A549 treated with dexamethasone at 1 μM for 4 hours (cell line): Measurements from ENCODE around the gene CXCL16. TPM values are rescaled to one million over a fixed set of nuclear protein-coding genes. Genes with fewer than 3 reads are reported as not detected.

Experiments used
- total RNA-seq: library from RNA; stranded (reverse); fragments of 200-300 nt; extraction: Qiagen RNA extraction; gene quantifications from 5 replicates; pipeline ENCODE4 v1.2.3, GENCODE V29; 2022

Gene CXCL16
- total RNA-seq: 13.7 to 21.8 TPM (median 21.1 TPM) in 5 replicates

GRCh38 chr17:4739122-4740024 is at the start of gene CXCL16, which contains the start of gene ZMYND15:
Gene CXCL16 (minus strand): TSS chr17:4739928. CDS start chr17:4739339, 589 bp downstream.
Gene ZMYND15 (plus strand): TSS chr17:4739833. CDS start chr17:4740549, 716 bp downstream.

GRCh38 chr17:4788807-4789700 is 49.3 kb upstream of the CXCL16 start, which contains the start of gene GLTPD2:
Gene GLTPD2 (plus strand): TSS chr17:4788964. CDS start chr17:4789012, 48 bp downstream.

GRCh38 chr17:4786106-4786511 is 46.4 kb upstream of the CXCL16 start, which contains the start of gene VMO1:
Gene VMO1 (minus strand): TSS chr17:4786364. CDS start chr17:4786352, 12 bp downstream.

GRCh38 chr17:4771519-4772234 is 31.9 kb upstream of the CXCL16 start, which contains the start of gene TM4SF5:
Gene TM4SF5 (plus strand): TSS chr17:4771886. CDS start chr17:4771923, 37 bp downstream.

GRCh38 chr17:4709794-4710692 is 29.7 kb downstream of the CXCL16 start, which contains the start of gene ARRB2:
Gene ARRB2 (plus strand): TSS chr17:4710632. CDS start chr17:4710722, 90 bp downstream.

Other genes with a start within 250 kb of the CXCL16 start
- 10.5 to 21.5 TPM (median 17.8 TPM) in 5 replicates for gene SPNS2, start 241.0 kb downstream of the CXCL16 start, total RNA-seq
- 72.5 to 112 TPM (median 108 TPM) in 5 replicates for gene MYBBP1A, start 184.5 kb downstream of the CXCL16 start, total RNA-seq
- gene GGT6, start 179.4 kb downstream of the CXCL16 start, total RNA-seq: not detected in 5 replicates
- gene SMTNL2, start 155.4 kb downstream of the CXCL16 start, total RNA-seq: 0.23 to 0.89 TPM (median 0.28 TPM) in 5 replicates
- gene ALOX15, start 98.2 kb downstream of the CXCL16 start, total RNA-seq: 0.07 to 0.24 TPM (median 0.15 TPM) in 5 replicates
- gene PELP1, start 35.8 kb downstream of the CXCL16 start, total RNA-seq: 53.4 to 77.7 TPM (median 76.7 TPM) in 5 replicates
- 46.9 to 68.9 TPM (median 57.2 TPM) in 5 replicates for gene ARRB2, start 29.3 kb downstream of the CXCL16 start, total RNA-seq
- gene MED11, start 8.5 kb downstream of the CXCL16 start, total RNA-seq: 36.7 to 41.6 TPM (median 39.5 TPM) in 5 replicates
- gene ZMYND15, start 95 bp downstream of the CXCL16 start, total RNA-seq: 0.32 to 0.52 TPM (median 0.40 TPM) in 5 replicates
- 0.34 to 1.2 TPM (median 0.66 TPM) in 5 replicates for gene TM4SF5, start 32.0 kb upstream of the CXCL16 start, total RNA-seq
- 0.81 to 1.2 TPM (median 1.0 TPM) in 5 replicates for gene VMO1, start 46.4 kb upstream of the CXCL16 start, total RNA-seq
- gene GLTPD2, start 49.0 kb upstream of the CXCL16 start, total RNA-seq: not detected in 5 replicates
- gene PSMB6, start 56.2 kb upstream of the CXCL16 start, total RNA-seq: 454 to 502 TPM (median 480 TPM) in 5 replicates
- gene PLD2, start 67.2 kb upstream of the CXCL16 start, total RNA-seq: 16.1 to 28.8 TPM (median 21.3 TPM) in 5 replicates
- gene MINK1, start 93.4 kb upstream of the CXCL16 start, total RNA-seq: 37.4 to 64.7 TPM (median 58.2 TPM) in 5 replicates
- gene C17orf107, start 159.6 kb upstream of the CXCL16 start, total RNA-seq: 0.26 to 0.39 TPM (median 0.28 TPM) in 5 replicates
- gene CHRNE, start 163.2 kb upstream of the CXCL16 start, total RNA-seq: 0.05 to 0.25 TPM (median 0.06 TPM) in 3 of 5 replicates, not detected in the others
- not detected in 5 replicates for gene GP1BA, start 192.3 kb upstream of the CXCL16 start, total RNA-seq
- gene SLC25A11, start 200.1 kb upstream of the CXCL16 start, total RNA-seq: 45.9 to 69.3 TPM (median 67.6 TPM) in 5 replicates
- gene RNF167, start 200.3 kb upstream of the CXCL16 start, total RNA-seq: 86.7 to 163 TPM (median 139 TPM) in 5 replicates
- gene PFN1, start 208.6 kb upstream of the CXCL16 start, total RNA-seq: 2,234 to 3,252 TPM (median 3,174 TPM) in 5 replicates
- 39.2 to 50.6 TPM (median 42.0 TPM) in 5 replicates for gene ENO3, start 211.2 kb upstream of the CXCL16 start, total RNA-seq
- gene SPAG7, start 227.9 kb upstream of the CXCL16 start, total RNA-seq: 66.7 to 87.0 TPM (median 69.4 TPM) in 5 replicates
- 19.4 to 41.9 TPM (median 36.7 TPM) in 5 replicates for gene CAMTA2, start 247.7 kb upstream of the CXCL16 start, total RNA-seq